Type B pancreatic cell (in vitro differentiated cells): ENCODE results near the gene DNAJC5. TPM values are rescaled to one million over a fixed set of nuclear protein-coding genes. Genes with fewer than 3 reads are reported as not detected.

ENCODE experiments used
- DNase-seq: peaks from one replicate; pipeline ENCODE4 v3.0.0; 2021; ENCODE audit warnings: mixed read lengths; ENCODE audit not compliant: unreplicated experiment; ENCODE audit errors: extremely low spot score
- H3K27ac Mint-ChIP-seq: 2 replicates; pipeline ENCODE4 v1.8.0; 2021; ENCODE audit warnings: mild to moderate bottlenecking, mixed read lengths
- H3K27me3 Mint-ChIP-seq: 2 replicates; pipeline ENCODE4 v1.8.0; 2021; ENCODE audit warnings: mixed read lengths
- H3K36me3 Mint-ChIP-seq: 2 replicates; pipeline ENCODE4 v1.8.0; 2021; ENCODE audit warnings: mixed read lengths
- H3K4me1 Mint-ChIP-seq: one replicate; pipeline ENCODE4 v1.8.0; 2021; ENCODE audit warnings: mixed read lengths; ENCODE audit not compliant: unreplicated experiment
- H3K4me3 Mint-ChIP-seq: 2 replicates; pipeline ENCODE4 v1.8.0; 2021; ENCODE audit warnings: mild to moderate bottlenecking, mixed read lengths
- H3K9me3 Mint-ChIP-seq: 2 replicates; pipeline ENCODE4 v1.8.0; 2021; ENCODE audit warnings: mixed read lengths
- CTCF ChIP-seq: fragments of 200-600 bp; sonication (generic); conservative IDR thresholded peaks from 2 replicates; pipeline ENCODE4 v1.5.0; 2021; ENCODE audit warnings: antibody characterized with exemption, mild to moderate bottlenecking
- total RNA-seq: library from RNA; stranded (reverse); gene quantifications from 2 replicates; pipeline ENCODE4 v1.2.1, GENCODE V29; 2021; ENCODE audit warnings: low replicate concordance

The DNAJC5 gene
- total RNA-seq, 1 donor from 2014 or later: 44.1 TPM

- no peak overlapping the region for H3K27ac Mint-ChIP-seq
- H3K9me3 Mint-ChIP-seq: no peaks in the 10 kb centered on the region
- peaks cover 5% of the 10 kb centered on the region for H3K36me3 Mint-ChIP-seq
- no peaks in the 10 kb centered on the region for H3K27me3 Mint-ChIP-seq
- H3K4me3 Mint-ChIP-seq: no peak overlapping the region
- no peaks in the 10 kb centered on the region for H3K4me1 Mint-ChIP-seq
- DNase-seq: no peak
- no peak for TF ChIP-seq CTCF
Observed at GRCh38 chr20:63941282-63942081, 46.6 kb downstream of the DNAJC5 start.

GRCh38 chr20:63942250-63942951, 47.5 kb downstream of the DNAJC5 start:
- H3K4me3 Mint-ChIP-seq: peak overlapping the region; percentile 44
- H3K9me3 Mint-ChIP-seq: no peaks in the 10 kb centered on the region
- TF ChIP-seq CTCF: no peak
- peak overlapping the region; percentile 69 for H3K27ac Mint-ChIP-seq
- H3K36me3 Mint-ChIP-seq: peaks cover 5% of the 10 kb centered on the region
- no peaks in the 10 kb centered on the region for H3K4me1 Mint-ChIP-seq
- no peak for DNase-seq
- no peaks in the 10 kb centered on the region for H3K27me3 Mint-ChIP-seq

DNA sequence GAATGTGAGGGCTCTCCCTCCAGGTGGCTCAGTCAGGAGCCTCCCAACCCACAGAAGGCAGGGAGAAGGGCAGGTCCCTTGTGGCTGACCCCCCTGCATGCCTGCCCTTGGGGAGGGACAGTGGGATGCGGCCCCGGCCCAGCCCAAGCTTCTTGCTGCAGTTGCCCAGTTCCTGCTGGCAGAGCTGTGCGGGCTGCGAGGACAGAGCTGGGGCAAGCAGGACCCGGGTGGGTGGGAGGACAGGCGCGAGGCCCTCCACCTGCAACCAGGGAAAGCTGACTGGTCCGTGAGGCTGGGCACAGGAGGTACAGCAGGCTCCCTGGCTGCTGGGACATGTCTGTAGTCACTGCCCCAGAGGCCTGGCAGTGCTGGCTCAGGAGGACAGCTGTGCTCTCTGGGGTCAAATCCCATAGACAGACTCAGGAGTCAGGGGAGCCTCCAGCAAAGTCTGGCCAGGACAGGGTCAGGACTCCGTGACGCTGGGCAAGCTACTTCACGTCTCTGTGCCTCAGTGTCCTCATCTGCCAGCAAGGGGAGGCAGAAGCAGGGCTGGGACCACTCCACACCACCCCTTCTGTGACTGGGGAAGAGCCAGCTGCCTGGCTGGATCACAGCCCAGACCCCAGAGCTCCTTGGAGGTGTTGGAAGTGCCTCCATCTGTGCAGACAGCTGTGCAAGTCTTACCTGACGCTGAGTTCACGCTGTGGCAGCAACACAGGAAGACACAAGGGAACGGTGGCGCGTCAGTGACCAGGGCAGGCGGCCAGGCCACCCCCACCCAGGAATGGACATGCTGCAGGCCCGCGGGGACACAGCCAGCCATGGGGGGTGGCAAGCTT, 48.3 kb downstream of the DNAJC5 start:
- peak overlapping the region; percentile 39 for H3K27ac Mint-ChIP-seq
- H3K9me3 Mint-ChIP-seq: no peaks in the 10 kb centered on the region
- no peaks in the 10 kb centered on the region for H3K36me3 Mint-ChIP-seq
- no peak for DNase-seq
- no peak for TF ChIP-seq CTCF
- no peaks in the 10 kb centered on the region for H3K4me1 Mint-ChIP-seq
- no peak overlapping the region for H3K4me3 Mint-ChIP-seq
- no peaks in the 10 kb centered on the region for H3K27me3 Mint-ChIP-seq

DNA sequence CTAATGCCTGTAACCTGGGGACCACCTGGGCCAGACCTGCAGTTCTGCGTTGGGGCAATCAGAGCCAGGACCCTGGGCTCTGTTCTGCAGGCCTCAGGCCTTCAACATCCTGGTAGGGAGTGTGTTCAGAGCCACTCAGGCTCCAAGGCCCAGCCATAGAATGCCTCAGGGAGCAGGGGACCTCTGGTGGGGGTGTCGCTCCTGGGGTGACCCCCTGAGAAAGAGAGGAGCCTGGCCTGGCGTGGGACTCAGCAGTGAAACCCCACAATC, 48.8 kb downstream of the DNAJC5 start:
- H3K27ac Mint-ChIP-seq: no peak overlapping the region
- no peaks in the 10 kb centered on the region for H3K27me3 Mint-ChIP-seq
- no peaks in the 10 kb centered on the region for H3K36me3 Mint-ChIP-seq
- no peak for TF ChIP-seq CTCF
- no peak overlapping the region for H3K4me3 Mint-ChIP-seq
- H3K4me1 Mint-ChIP-seq: peaks cover 2% of the 10 kb centered on the region
- DNase-seq: no peak
- no peaks in the 10 kb centered on the region for H3K9me3 Mint-ChIP-seq

DNA sequence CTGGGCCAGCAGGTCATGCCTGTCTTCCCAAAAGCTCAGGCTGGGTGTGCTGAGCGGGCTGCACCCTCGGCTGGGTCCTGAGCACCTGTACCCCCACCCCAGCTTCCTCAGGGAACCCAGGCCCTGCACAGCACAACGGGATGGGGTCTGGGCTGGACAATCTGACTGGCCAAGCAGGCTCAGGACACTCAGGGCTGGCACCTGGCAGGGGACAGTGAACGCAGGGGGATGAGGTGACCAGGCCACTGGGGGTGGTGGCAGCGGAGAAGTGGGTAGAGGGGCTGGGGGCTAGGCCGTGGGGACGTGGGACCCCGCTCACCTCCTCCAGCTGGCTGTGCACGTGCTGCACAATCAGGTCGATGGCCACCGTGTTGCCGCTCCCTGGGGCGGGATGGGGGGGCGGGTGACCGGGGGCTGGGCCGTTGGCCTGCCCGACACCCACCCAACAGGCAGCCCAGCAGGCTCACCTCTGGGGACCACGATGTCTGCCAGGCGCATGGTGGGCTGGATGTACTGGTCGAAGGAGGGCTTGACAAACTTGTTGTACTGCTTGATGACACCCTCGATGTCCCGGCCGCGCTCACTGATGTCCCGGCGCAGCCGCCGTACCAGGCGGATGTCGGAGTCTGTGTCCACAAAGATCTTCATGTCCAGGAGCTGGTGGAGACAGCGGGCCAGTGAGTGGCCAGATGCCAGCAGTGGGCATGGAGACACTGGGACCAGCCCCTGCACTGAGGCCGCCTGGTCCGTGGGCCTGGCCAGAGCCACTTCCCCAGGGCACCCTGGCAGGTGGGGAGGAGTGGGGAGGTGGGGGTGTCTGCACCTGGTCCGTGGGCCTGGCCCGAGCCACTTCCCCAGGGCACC, 49.4 kb downstream of the DNAJC5 start:
- no peak for TF ChIP-seq CTCF
- Mint-ChIP-seq H3K36me3 (no peaks in the 10 kb centered on the region), H3K27me3 (no peaks in the 10 kb centered on the region), H3K4me1 (peaks cover 8% of the 10 kb centered on the region), H3K27ac (no peak overlapping the region), H3K9me3 (no peaks in the 10 kb centered on the region), H3K4me3 (no peak overlapping the region)
- no peak for DNase-seq
